ENCODE results near the gene UXS1.
A peak's percentile ranks its signal among the peaks of the same experiment; 100 is the strongest.

Gene UXS1

DNA sequence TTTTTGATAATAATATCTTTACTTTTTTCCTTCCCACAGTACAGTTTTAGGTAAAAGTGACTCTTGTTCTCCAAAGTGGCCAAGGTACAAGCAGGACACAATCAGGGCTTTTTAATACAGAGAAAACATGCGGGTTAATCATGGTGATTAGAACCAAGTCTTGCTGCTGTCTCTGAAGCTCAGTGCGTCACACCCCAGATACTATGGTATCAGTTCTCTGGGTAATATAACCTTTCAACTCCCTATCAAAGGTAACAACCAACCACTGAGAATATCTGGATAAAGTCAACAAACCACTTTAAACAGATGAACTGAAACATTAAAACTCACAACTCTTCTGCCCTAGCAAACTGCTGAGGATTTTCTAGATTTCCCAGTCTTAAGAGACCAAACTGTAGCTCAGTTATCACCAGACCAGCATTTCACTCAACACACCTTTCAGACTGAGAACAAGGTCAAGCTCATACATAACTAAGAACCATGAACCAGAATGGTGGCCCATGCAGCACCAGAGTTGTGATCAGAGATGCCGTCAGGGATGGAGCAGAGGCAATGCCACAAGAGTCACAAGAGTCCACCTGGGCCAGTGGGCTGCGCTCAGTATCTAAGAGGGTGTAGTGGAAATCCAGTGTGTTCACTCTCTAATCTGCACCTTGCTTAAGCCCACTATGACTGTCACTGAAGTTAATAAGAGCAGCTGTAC, 103.0 kb downstream of the UXS1 start:
- DNase-seq (ENCODE audit: low read depth in 1 of 2, low spot score in 1 of 2) = no peak

DNA sequence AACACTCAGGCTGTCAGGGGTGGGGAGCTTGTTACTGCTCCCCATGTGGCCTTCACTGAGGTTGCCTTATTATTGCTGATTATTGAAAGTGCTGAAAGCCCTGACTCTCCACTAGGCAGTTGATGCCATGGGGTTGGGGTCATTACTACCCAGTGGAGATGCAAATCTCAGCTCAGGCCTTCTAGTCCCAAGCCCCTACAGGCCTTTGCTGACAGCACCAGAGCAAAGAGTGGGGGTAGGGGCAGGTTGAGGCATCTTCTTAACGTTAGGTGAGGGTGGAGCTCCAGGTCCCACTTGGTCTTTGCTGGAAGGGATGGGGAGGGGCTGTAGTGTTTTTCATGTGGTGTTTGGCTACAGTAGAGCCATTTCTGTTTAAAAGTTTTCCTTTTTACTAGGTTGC, 104.5 kb downstream of the UXS1 start:
- DNase-seq (ENCODE audit: low read depth in 1 of 2, low spot score in 1 of 2) = no peak

DNA sequence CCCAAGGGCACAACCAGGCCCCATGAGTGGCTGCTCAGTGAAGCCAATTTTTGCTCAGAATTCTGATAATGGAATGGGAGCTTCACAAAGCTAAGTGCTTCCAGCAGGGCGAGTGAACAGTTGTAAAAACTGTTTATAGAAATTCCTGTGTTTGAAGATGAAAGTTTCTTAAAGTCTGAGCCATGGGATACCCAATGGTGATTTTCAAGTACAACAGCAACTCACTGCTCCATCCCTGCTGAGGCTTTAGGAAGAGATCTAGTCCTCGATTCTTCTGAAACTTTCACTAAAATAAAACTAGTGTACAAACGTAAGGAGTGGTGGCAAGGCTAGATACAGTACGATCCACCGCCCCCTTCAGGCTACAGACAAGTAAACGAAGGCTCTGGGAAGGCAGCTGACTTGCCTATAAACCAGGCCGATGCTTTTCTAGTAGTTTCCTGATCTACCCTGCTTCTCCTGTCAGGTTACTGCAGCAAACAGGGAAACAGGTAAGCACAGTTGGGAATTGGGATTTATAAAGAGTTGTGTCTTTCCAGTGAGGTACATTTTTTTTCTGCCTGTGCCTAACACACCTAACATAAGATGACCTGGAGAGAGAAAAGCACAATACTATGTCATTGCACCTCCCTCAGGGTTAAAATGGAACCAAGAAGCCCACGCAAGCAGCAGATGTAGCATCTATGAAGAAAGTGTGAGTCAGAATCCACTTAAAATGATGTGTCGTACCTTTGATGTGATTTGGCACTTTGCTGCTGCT, 108.7 kb downstream of the UXS1 start:
- peak in 1 of 2 donors; percentile 57 for DNase-seq (ENCODE audit: low read depth in 1 of 2, low spot score in 1 of 2)

DNA sequence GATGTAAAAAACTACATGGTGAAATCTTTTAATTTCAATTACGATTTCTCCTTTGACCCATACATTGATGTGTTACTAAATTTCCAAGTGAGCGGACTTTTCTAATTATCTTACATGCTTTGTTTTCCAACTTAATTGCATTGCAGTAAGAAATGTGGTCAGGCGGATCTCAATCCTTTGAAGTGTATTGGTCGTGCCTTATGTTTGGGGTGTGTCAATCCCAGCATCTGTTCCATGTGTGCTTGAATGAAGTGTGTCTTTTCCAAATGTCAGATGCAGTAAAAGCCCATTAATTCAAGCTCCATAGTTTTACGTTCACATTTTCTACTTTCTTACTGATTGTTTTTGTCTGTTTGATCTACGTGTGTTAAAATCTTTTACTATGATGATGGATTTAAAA, 113.1 kb downstream of the UXS1 start:
- no peak for DNase-seq (ENCODE audit: low read depth in 1 of 2, low spot score in 1 of 2)

DNA sequence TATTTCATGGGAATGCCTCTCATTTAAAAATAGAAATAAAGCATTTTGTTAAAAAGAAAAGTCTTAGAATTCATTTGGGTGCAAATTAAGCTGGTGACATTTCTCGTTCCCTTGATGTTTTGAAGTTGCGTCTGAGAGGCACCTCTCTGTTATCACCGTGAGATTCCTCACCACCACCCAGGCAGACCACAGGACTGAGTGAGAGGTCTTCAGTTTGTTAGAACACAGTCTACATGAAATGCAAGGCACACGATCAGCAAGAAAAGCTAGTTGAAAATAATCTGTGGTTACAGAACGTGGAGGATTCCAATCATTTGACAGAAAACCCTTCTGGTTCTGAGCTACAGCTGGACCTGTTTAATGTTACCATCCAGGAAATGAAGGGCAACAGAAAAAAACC, 116.0 kb downstream of the UXS1 start:
- no peak for DNase-seq (ENCODE audit: low read depth in 1 of 2, low spot score in 1 of 2)

DNA sequence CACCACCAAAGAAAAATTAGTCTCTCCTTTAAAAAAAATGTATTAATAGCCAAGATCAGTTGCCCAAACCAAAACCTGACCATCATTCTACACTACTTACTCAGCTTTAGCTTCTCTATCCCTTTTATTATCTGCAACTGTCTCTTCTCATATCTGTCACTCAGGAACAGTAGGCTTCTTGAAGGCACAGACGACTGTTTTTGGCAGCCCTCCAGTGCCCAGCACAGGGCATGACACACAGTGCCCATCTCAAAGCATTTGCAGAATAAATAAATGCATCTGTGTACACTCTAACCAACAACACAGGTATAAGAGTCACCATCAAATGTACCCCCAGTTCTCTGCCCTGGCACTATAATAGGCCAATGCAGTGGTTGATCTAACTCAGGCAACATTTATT, 117.2 kb downstream of the UXS1 start:
- DNase-seq (ENCODE audit: low read depth in 1 of 2, low spot score in 1 of 2) = no peak

DNA sequence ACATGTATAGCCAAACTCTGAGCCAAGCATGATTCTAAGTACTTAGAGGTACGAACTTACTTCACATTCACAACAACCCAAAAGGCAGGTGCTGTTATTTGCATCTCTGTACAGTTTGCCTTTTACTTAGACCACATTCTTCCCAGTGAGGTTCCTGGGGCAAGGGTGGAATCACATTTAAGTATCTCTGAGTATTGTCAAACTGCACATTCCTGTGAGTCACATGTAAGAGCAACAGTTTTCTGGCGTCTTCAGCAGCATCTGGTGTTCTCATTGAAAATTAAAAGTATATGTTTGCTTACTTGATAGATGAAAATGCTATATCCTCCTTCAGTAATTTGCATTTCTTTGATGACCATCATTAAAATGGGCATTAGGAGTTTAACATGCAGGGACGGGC, 119.1 kb downstream of the UXS1 start:
- no peak for DNase-seq (ENCODE audit: low read depth in 1 of 2, low spot score in 1 of 2)

DNA sequence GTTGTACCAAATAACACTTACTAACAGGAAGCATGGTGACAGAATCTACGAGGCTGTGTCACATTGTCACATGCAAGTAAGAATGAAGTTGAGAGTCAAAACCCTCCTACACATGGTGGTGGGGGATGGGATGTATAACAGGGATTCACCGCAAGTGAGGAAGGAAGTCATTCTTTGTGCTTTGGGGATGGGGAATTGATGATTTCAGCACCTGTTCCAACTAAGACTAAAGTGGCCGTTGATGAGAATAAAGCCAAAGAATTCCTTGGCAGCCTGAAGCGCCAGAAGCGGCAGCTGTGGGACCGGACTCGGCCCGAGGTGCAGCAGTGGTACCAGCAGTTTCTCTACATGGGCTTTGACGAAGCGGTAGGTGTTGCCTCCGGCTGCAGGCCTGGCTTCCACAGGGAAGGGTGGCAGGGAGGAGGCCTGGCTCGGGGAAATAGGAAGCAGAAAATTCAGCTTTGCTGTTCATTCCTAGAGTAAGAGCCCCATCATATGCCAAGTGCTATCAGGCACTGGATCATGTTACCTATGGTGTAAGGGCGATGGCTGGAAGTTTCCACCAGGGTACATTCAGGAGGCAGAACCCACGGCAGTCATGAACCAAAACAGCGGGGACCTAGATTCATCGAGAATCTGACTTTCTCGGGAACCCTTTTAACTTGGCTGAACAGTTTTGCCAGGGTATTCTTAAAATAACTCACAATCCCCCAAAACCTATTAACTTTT, 120.3 kb downstream of the UXS1 start:
- DNase-seq (ENCODE audit: low read depth in 1 of 2, low spot score in 1 of 2) = no peak

DNA sequence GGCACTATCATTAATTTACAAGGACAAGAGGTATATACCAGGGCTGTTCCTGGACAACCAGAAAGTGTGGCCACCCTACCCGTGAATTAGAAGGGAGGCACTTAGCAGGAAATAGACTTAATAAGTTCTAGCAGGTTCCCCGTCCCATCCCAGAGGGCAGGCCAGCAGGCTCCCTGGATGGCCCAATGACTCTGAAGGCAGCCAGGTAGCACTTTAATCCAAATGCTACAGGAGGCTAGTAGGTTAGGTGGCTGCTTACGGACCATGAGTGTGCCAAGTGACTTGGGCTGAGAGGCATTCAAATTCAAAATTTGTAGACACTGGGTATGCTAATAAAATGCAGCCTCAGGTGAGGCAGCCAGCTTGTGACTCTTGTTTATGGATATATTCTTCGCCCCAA, 123.9 kb downstream of the UXS1 start:
- DNase-seq (ENCODE audit: low read depth in 1 of 2, low spot score in 1 of 2) = no peak

DNA sequence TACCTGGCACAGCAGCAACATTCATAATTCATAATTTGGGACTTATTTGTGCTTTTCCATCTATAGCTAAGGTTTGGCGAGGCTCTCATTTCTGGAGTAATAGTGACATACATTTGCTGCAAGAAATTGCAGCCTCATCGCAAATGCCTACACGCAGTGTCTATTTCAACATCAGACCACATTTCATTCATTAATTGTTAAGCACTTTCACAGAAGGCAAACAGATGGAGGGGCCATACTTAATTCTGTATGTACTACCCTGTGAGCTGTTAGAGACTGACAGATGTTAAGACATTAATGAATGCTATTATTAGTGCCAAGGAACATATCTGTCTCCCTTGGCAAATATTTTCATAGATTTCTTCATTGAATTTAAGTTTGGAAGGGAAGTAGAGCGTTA, 125.7 kb downstream of the UXS1 start:
- DNase-seq (ENCODE audit: low read depth in 1 of 2, low spot score in 1 of 2) = no peak

DNA sequence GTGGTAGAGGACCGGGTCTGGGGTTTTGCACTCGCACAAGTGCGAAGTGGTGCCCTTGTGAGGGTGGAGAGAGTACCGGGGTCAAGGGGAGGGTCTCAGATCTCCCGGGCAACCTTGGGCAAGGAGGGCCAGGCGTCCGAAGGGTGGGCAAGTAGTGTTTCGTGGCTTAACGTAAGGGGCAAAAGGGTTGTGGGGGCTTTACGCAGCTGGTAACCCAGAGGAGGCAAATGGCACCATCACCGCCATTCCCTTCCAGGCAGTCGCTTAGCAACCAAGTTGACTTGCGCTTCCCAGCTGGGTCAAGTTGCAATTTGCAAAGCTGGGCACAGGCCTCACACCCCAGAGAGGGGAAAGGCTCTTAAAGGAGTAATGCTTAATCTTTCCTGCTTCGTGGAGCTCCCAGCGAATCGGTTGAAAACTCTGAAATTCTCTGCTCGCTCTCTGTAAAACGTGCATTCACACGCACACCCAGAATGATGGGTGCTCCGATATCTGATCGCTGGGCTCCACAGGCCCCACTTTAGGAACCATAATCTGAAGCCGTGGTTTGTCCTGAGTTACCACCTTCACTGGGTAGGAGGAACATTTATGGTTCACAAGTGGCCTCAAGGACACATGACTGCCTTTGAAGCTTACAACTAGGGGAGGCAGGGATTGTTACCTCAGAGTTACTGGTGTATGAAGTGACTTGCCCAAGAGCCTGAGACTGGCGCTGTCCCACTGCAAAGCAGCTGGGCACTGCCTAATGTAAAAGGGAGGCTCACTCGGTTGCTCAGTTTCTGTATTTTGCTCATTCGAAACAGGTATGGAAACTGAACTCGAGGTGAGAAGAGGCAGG, 127.9 kb downstream of the UXS1 start:
- no peak for DNase-seq (ENCODE audit: low read depth in 1 of 2, low spot score in 1 of 2)

DNA sequence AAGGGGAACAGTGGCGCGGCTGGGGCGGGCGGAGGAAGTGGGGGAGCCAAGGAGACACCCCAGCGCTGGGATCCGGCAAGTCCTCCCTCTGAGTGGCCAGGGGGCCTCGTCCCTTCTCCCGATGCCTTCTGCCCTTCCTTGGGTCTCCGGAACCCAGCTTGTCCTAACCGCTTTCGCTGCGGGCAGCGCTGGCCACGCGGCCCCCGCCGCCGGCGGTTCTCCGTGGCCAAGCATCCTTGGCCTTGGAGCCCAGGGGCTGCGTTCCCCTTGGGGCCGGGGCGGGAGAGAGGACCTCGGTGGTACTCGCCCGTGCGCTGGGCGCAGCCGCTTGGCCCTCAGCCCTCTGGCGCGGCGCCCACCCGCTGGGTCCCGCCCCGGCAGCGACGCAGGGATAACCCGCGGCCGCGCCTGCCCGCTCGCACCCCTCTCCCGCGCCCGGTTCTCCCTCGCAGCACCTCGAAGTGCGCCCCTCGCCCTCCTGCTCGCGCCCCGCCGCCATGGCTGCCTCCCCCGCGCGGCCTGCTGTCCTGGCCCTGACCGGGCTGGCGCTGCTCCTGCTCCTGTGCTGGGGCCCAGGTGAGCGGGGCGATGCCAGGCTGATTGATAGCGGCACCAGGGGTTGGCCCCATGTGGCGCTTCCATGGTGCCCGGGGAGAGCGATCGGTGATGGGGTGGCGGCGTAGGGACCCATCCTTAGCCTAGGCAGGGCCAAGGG, 128.7 kb downstream of the UXS1 start:
- no peak for DNase-seq (ENCODE audit: low read depth in 1 of 2, low spot score in 1 of 2)

DNA sequence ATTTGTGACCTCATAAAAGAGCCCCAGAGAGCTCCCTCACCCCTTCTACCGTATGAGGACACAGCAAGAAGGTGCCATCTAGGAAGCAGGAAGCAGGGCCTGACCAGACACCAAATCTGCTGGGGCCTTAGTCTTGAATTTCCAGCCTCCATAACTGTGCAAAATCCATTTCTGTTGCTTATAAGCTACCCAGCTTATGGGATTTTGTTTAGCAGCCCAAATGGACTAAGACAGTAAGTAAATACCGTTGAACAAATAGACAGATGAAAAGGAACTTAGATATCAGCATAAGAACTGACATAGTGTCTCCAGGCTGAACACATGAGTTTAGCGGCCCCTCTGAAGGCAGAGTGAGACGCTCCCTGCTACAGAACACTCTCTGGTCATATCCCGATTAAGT, 130.9 kb downstream of the UXS1 start:
- no peak for DNase-seq (ENCODE audit: low read depth in 1 of 2, low spot score in 1 of 2)

DNA sequence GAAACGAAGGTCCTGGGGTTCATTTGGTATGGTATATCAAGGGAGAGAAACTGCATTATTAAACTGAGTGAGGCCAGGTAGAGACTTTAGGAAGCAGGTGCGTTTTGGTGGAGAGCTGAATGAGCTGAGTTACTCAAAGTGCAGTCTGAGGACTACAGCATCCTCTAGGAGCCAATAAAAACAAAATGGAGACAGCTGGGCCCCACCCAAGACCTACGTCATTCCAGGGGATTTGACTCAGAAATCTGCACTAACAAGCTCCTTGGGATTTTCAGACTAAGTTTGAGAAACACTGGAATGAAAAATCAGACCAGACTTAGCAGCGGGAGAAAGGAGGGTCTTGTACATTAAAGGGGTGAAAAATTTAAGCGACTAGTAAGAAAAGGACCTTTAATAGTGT, 131.5 kb downstream of the UXS1 start:
- no peak for DNase-seq (ENCODE audit: low read depth in 1 of 2, low spot score in 1 of 2)

DNA sequence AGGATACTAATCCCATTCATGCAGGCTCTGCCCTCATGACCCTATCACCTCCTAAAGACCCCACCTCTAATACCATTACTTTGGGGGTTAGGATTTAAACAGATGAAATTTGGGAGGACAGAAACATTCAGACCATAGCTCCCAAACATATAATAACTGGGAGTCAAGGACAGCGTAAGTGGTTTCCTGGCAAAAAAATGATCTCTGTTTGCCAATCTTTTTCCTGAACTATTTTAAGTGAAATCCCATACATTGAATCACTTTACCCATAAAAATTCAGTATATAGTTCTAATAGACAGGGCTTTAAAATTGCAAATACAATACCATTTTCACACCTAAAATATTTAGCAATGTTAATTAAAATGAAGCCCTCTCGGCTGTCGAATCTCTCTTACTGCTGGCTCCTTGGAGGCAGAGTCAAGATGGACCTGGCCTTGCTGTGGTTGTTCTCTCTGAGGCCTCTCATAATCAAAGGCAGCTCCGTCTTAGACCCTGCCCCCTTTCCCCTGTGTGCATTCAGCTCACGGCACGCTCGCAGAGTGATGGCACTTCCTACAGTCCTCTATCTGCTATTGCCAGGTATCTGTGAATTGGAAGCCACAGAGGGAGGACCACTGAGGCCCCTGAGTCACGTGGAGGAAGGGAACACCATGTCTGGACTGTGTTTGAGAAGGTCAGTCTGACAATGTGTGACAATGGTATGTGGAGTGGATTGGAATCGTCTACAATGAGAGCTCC, 132.3 kb downstream of the UXS1 start:
- no peak for DNase-seq (ENCODE audit: low read depth in 1 of 2, low spot score in 1 of 2)

DNA sequence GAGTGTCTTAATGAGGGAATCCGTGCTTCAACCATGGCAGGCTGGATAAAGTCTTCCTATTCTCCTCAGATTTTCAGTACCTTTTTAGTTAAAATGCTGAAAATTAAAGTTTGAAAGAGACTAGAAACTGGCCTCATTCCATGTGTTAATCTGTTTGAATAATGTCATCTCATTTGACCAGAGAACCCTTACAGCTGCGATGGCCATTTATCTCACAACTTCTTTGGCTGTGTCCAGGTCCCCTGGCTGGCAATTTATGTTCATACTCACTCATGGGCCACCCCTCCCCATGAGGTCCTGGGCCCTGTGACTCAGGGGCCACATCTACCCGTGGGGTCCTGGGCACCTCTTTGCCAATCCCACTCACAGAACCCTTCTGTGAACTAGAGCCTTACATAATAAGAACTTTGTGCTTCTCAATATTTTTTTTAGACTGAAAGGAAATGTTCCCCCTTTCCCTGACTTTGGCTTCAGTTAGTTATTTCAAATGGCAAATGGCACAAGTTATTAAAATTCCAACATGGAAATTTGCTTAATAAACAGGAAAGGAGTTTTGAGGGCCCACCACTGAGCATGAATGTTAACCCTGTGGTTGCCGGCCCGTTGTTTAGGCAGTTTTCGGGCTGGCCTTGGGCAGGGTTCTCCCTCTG, 134.6 kb downstream of the UXS1 start:
- DNase-seq (ENCODE audit: low read depth in 1 of 2, low spot score in 1 of 2) = no peak

DNA sequence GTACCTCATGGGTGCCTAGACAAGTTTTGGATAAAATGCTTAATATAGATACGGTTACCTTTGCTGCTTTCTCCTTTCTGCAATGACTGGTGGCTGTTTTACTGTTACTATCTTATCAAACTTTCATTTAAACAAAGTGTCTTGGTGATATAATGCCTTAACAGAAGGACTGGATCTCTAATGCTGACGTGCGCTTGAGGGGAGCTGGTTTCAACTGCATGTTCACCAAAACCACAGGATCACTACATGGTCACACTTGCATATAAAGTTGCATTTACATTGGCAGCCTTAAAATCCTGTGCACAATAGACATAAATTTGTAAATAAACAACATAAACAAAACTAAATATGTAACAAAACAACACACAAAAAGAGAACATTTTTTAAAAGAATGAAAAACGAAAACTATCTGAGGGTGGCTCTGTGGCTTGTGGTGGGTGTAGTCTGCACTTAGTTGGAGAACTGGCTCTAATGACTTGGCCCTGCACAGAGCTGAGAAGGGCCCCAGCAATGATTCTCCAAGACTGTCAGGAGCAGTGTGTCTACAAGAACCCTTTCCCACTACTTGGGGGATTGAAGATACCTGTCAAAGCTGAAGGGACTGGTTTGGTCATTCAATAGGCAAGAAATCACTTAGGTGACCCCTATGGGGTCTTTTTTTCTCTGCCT, 135.5 kb downstream of the UXS1 start:
- no peak for DNase-seq (ENCODE audit: low read depth in 1 of 2, low spot score in 1 of 2)

DNA sequence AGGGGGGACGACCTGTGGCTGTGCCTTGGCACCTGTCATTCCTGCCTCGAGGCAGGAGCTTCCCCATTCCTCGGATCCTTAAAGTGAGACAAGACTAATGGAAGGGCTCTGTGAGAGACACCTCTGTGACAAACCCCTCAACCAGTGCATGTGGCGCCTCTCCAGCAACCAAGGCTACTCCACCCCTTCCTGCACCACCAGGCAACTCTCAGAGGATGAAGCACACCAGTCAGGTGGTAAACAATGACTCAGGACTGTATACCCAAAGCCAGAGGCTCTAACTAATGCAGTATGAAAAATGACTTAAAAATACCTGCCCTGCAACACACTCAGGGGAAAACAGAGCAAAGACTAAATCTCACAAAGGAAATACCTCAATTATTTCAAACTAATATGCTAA, 136.9 kb downstream of the UXS1 start:
- peak in 1 of 2 donors; percentile 19 for DNase-seq (ENCODE audit: low read depth in 1 of 2, low spot score in 1 of 2)

All from activated CD4-positive, alpha-beta T cell treated with anti-CD3 and anti-CD28 coated beads, Interleukin-2, amount 50 U/mL, for 24 hours (primary cell).